ENCODE measurements around the gene HDDC3.

The HDDC3 gene, protein sequence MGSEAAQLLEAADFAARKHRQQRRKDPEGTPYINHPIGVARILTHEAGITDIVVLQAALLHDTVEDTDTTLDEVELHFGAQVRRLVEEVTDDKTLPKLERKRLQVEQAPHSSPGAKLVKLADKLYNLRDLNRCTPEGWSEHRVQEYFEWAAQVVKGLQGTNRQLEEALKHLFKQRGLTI

DNA sequence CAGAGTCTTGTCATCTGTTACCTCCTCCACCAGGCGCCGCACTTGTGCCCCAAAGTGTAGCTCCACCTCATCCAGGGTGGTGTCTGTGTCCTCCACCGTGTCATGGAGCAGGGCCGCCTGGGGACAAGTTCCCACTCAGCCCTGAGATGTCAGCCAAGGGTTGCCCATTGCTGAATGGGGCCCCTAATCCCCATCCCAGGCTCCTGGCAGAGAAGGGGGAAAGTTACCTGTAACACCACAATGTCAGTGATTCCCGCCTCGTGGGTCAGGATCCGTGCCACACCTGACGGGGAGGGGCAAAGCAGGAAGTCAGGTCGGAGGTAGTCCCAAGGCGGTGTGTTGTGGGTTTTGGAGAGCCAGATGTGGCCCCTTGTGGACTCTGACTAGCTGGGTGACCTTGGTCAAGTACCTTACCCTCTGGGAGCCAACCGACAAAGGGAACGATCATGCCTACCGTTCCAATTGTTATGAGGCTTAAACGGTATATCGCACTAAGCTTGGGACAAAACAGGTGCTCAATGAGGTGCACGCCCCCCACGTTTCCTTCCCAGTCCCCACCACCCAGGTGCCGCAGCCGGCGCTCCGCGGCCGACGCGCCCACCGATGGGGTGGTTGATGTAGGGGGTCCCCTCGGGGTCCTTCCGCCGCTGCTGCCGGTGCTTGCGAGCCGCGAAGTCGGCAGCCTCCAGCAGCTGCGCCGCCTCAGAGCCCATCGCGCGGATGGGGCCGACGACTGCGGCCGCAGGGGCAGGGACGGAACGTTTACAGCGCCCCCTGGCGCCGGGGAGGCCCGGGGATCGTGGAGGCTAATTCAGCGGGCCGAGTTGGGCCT lies at the start of gene HDDC3:
Gene HDDC3 (minus strand): TSS at position 722 of the 832 bp plus-strand sequence. CDS start 9 bp downstream, at position 713.
- no peak for DNase-seq (ENCODE audit: low read depth, low spot score)

DNA sequence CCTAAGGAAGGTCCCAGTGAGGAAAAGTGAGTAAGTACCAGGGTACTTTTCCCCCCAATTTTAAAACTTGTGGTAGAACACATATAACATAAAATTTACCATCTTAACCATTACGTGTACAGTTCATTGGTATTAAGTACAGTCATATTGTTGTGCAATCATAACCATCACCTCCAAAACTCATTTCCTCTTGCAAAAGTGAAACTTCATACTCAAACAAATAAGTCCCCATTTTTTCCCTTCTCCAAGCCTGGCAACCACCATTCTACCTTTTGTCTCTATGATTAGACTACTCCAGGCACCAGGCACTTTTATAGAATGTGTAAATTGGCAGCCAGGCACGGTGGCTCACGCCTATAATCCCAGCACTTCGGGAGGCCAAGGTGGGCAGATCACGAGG lies 49.8 kb upstream of the HDDC3 start:
- DNase-seq (ENCODE audit: low read depth, low spot score), result no peak

DNA sequence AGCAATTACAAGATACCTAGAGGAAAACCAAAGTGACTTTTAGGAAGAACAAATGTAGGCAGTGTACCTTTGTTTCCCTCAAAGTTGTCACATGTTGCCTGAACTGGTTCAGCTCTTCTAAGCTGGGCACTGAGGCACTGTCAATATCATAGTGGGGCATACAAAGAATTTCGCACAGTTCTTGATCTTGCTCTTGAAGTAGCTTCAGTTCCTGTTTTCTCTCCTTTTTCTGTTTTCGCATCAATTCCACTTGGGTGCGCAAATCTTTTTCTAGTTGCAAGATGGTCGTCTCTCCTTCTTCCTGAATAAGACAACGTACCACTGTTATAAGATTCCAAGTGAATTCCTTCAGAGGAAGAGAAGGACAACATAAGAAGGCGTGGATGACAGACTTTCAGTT lies 49.3 kb upstream of the HDDC3 start:
- DNase-seq (ENCODE audit: low read depth, low spot score), result no peak

DNA sequence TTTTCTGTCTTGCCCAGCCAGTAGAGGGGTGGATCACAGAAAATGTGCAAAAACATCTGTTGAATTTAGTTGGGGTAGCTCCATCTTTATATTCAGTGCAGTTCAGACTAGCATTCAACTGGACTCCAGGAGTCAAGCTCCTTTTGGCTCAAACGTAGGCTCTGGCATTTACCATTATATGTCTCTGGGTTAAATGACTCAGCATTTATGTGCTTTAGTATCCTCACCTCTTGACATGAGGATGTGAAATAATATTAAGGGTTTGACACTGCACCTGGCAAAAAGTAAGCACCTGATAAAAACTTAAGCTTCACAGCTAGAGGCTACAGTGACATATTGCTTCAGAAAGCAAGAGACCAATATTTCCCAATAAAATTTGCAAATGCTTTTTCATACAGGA lies 47.2 kb upstream of the HDDC3 start:
- no peak for DNase-seq (ENCODE audit: low read depth, low spot score)

DNA sequence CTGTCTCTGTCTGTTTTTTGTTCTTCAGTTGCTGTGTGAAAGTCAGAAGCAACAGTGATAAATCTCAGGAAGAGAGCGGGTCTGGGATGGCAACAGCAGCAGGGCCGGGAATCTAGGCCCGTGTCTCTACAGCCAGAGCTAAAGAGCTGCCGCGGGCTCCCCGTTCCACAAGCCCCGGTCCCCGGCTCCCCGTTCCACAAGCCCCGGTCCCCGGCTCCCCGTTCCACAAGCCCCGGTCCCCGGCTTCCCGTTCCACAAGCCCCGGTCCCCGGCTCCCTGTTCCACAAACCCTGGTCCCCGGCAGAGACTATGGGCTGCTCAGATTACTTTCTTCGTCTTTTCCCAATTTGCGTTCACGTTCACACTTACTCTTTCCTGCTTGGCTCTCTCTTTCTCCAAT lies 41.9 kb upstream of the HDDC3 start:
- no peak for DNase-seq (ENCODE audit: low read depth, low spot score)

DNA sequence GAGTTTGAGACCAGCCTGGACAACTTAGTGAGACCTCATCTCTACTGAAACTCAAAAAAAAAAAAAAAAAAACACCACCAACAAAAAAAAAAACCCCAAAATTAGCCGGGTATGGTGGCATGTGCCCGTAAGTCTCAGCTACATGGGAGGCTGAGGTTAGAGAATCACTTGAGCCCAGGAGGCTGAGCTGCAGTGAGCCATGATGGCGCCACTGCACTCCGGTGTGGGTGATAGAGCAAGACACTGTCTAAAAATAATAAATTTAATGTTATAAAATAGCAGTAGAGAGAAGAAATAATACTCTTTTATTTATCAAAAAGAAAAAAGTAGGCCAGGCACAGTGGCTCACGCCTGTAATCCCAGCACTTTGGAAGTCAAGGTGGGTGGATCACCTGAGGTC lies 39.8 kb upstream of the HDDC3 start:
- no peak for DNase-seq (ENCODE audit: low read depth, low spot score)

DNA sequence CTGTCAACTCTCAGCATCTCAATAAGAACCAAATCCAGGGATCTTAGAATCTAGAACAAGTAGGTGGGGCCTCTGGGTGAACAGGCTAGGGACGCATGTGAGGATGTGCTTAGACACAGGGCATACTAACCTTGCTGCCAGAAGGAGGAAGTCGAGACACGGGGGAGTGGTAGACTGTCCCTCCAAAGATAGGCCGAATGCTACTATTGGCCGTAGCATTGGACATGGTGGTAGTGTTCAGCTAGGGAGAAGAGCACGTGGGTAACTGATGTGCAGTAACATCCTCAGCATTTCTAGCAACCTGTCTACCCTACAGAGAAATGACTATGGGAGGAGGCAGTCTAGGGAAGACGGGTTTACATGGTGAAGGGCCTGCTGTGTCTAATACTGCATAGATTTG lies 37.9 kb upstream of the HDDC3 start:
- no peak for DNase-seq (ENCODE audit: low read depth, low spot score)

DNA sequence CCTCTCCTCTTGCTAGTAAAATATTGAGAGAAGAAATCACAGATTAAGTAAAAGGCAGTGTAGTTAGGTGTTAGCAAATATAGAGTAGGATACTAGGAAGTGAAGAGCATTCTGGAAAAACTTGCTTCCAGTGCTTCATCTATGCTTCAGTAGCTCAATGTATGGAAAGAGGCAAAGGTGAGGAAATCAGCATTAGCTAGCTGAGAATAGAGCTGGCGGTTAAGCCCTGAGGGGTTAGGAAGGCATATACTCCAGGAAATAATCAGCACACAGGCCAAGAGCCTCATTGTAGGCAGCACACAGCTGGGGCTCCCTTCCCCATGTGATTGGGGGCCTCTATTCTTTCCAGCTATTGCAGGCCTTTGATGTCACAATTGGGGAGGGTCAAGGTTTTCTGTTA lies 36.1 kb upstream of the HDDC3 start:
- DNase-seq (ENCODE audit: low read depth, low spot score), result no peak

DNA sequence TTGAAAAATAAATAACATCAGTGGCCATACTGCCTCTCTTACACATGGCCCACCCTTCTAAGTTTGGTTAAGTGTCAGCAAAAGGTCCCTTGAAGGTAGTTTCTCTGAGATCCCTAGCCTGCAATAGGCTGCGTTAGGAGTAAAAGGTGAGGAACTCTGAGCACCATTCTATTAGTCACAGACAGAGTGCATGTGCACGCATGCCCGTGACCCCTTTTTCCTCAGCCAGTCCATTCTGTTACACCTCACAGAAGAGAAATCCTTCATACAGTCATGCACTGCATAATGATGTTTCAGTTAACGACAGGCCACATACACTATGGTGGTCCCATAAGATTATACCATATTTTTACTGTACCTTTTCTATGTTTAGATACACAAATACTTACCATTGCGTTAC lies 34.9 kb upstream of the HDDC3 start:
- DNase-seq (ENCODE audit: low read depth, low spot score), result no peak

DNA sequence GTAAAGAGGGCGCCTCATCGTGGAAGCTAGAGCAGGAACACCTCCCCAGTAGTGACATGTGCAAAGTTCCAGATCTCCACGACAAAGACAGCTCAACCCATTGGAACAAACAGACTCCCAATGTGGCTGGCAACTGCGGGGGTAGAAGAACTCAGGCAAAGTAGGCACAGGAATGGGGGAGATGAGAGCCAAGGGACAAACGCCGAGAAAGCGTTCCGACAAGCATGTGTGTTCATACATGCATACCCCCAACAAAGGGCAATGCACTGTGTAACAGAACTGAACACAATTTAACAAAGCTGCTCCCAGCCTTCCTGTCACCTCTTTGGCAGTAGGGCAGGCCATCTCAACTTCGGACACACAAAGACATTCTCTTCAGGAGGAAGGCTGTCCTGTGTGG lies 33.9 kb upstream of the HDDC3 start:
- no peak for DNase-seq (ENCODE audit: low read depth, low spot score)

DNA sequence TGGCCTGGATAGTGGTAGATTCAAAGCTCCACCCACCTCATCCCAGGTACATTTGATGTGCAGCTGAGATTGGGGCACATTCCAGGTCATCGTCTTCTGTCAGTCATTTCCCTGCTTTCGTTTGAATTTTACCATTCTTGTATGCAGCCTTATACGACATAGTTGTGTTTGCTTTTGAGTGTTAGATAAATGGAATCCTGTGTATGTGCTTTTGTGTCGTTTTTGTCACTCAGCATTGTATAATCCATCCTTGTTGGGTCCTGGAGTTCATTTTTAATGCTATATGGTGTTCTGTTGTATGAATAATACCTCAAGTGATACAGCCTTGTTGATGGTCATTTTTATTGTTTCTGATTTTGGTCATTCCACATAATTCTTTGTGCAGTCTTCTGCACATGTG lies 29.7 kb upstream of the HDDC3 start:
- DNase-seq (ENCODE audit: low read depth, low spot score), result no peak

DNA sequence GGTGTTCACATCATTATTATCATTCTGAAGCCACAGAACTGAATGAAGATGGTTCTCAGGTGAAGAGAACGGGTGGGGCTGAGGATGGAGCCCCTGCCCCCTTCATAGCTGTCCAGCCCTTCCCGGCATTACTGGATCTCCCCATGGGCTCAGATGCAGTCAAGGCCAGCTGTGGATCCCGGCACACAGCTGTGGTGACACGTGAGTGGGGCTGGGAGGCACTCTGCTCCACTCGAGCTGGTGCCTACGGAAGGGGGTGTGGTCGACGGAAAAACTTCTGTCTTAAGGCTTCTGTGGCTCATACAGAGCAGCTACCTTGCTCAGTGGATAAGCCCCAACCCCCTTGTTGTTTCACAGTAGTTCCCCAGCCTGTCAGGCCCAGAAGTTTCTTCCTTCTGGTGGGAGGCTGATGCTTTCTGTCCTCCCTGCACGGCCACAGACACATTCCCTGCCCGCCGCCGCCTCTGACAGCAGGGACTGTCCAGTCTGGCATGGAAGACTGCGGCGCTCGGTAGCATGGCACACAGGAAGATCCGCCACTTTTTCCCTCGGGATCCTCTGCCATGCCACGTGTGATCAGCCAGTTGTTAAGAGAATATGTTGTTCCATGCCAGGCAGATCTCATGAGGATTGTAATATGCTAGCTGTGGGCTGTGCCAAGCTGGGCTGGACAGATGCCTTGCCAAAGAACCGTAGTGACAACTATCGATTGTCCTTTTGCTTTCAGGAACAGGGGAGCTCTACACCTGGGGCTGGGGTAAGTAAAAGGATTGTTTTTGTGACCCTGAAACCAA lies 28.1 kb upstream of the HDDC3 start:
- no peak for DNase-seq (ENCODE audit: low read depth, low spot score)

DNA sequence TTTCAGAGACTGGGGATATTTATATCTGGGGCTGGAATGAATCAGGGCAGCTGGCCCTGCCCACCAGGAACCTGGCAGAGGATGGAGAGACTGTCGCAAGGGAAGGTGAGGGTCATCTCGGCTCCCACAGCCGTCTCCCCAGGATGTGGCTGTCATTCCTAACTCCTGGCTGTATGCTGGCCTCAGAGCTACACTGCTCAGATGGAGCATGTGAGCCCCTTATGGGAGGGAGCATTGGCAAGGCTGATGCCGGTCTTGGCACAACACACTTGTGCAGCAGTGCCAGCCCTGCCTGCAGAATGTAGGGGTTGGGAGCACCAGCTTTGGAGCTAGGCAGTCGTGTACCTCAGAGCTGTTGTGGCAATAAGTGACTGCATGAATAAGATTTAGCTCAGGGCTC lies 27.5 kb upstream of the HDDC3 start:
- no peak for DNase-seq (ENCODE audit: low read depth, low spot score)

DNA sequence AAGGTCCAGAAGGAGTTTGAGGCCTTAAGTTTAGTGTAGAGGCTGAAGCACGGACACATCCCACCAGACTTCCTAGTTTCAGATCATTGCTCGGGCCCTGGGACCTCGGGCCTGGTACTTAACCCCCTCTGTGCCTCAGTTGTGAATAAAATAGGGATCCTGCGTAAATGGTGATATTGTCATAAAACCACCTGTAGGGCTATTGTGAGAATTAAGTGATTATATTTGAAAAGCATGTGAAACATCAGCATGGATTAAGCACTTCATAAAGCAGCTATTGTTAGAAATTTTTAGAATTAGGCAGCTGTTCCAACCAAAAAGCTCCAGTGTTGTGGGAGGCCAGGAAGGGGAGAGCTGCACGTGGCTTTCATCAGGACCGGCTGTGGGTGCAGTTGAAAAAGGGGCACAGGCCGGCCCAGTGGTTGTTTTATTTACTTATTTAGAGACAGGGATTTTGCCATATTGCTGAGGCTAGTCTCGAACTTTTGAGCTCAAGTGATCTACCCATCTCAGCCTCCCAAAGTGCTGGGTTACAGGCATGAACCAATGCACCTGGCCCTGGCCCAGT lies 26.8 kb upstream of the HDDC3 start:
- DNase-seq (ENCODE audit: low read depth, low spot score), result no peak

DNA sequence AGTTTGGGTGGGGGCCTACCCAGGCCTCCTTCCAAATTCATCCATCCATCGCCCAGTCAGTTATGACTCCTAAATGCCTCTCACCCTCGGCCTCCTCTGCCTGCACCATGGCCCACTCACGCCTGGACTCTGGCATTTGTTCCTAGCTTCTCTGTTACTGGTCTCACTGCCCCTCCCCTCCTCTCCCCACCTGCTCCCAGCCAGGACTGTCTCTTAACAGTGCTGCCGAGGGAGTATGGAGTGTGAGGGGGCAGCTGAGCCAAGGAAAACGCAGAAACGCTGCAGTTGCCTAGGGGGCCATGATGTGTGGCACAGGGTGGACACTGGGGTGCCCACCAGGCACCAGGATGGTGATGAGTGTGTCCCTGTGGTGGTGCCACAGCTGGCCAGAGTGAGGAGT lies 25.4 kb upstream of the HDDC3 start:
- DNase-seq (ENCODE audit: low read depth, low spot score), result no peak

DNA sequence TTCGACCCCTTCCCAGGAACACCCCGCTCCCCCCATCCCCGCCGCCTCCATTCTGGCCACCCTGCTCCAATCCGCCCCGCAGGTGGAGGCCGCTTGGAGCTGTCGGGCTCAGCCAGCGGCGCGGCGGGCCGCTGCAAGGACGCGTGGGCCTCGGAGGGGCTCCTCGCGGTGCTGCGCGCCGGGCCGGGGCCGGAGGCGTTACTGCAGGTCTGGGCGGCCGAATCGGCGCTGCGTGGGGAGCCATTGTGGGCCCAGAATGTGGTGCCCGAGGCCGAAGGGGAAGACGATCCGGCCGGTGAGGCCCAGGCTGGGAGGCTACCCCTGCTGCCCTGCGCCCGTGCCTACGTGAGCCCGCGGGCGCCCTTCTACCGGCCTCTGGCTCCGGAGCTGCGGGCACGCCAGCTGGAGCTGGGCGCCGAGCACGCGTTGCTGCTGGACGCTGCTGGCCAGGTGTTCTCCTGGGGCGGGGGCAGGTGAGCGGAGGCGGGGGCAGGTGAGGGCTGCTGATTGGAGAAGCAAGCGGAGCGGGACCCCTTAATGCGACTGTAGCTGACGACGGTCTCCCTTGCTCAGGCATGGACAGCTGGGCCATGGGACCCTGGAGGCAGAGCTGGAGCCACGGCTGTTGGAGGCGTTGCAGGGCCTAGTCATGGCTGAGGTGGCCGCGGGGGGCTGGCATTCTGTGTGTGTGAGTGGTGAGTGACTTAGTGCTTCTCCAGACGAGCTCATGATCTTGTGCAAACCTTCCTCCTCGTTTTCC lies 24.9 kb upstream of the HDDC3 start:
- DNase-seq (ENCODE audit: low read depth, low spot score), result no peak

DNA sequence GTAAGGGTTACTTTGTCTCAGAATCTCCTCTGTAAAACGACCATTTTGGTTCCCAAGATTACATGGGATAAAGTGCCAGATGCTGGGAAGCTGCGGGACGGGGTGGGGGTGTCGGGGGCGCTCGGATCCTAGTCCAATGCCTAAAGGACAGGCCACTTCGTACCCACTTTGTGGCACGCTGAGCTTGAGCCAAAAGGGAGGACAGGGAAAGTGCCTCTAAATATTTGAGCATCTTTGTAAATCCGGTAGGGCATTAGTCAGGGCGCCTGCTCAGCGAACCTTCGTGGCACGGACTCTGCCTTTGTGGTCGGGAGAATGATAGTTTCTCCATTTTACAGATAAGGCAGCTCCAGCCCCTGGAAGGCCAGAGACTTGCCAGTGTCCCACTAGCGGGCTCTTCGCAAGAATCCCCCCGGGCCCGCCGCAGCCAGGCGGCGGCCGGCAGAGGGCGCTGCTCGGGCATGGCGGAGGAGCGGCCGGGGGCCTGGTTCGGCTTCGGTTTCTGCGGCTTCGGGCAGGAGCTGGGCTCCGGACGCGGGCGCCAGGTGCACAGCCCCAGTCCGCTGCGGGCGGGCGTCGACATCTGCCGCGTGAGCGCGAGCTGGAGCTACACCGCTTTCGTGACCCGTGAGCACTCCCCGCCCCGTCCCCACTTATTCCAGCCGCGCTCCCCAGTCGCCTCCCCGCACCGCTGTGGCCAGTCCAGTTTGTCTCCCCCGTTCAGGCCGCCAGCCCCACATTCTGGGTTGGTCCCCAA lies 24.1 kb upstream of the HDDC3 start:
- DNase-seq (ENCODE audit: low read depth, low spot score), result no peak

DNA sequence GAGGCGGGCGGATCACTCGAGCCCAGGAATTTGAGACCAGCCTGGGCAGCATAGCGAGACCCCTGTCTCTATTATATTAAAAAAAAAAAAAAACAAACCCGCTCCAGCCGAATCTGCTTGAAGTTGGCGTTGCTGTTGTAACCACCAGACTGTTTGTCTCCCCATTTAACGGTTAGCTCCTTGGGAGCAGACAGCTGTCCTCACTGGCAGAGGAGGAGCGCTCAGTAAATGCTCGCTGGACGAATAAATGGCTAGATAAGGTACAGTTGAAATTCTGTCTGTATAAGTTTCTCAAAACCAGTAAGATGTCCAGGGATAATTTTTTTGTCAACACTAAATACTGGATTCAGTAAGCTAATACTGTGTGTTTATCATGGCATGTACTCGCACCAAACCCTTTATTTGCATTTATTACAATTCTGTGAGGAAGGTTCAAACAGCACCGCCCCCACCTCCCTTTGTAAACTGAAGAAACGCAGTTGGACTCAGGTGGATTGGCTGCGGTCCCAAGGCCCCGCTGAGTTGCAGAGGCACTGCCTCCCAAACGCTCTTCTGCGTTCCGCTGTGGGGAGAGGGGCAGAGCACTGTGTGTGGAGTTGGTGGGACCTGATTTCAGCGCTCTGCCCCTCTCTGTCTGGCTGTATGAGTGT lies 23.4 kb upstream of the HDDC3 start:
- no peak for DNase-seq (ENCODE audit: low read depth, low spot score)

DNA sequence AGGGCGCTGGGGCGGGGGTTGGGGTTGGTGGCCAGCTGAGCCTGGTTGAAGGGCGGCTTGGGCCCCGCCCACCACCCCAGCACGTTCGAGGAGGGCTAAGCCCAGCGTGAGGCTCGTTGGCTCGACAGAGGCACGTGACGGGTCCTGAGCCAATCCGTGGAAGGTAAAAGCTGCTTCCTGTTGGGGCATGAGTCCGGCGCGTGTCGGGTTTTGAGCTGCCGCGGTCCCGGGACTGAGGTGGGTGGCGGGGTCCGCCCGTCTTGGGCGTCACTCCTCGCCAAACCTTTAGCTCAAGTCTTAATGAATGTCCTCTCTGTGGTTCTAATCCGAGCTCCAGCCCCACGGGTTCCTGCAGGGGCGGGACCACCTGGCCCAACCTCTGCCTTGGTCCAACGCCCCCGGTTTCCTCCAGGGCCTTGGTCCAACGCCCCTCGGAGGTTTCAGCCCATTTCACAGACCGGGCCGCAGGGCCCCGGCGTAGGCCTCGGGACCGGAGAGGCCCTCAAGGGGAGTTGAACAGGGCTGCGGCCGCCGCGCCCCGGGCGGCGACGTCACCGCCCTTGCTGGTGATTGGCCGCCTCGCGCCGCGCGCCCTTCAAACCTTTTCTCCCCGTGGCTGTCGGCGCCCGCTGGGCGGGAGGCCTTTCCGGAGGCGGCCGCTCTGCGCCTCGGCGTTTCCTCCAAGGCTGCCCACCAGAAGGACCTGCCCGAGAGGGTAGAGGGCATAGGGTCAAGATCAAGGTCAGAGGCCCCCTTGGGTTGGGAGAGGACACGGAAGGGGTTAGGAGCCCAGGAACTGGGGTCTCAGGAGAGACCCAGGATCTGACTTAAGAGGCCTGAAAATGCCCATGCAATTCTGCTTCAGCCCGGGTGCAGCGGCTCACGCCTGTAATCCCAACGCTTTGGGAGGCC lies 22.6 kb upstream of the HDDC3 start, which contains the start of gene RCCD1:
Gene RCCD1 (plus strand): TSS at position 173 of the 912 bp plus-strand sequence. CDS start 1,851 bp downstream, outside the sequence.
- peak; percentile 81 for DNase-seq (ENCODE audit: low read depth, low spot score)

All from iPS DF 19.7 (cell line).